ENCODE measurements around the gene CENPX. TPM values are rescaled to one million over a fixed set of nuclear protein-coding genes. Genes with fewer than 3 reads are reported as not detected.

The CENPX gene
- total and polyA plus RNA-seq, 2 experiments from 2014 or later, result 58.2 to 83.2 TPM

- Histone ChIP-seq H3K9me2 (replicated peaks; ENCODE audit: insufficient read depth) (no peaks in the 10 kb centered on the region), H3K9me3 (ENCODE audit: low read depth) (no peaks in the 10 kb centered on the region), H4K20me1 (ENCODE audit: insufficient read depth, poor library complexity, severe bottlenecking) (no peaks in the 10 kb centered on the region), H3K4me3 (no peak overlapping the region), H3K4me2 (no peak overlapping the region), H2AFZ (no peak overlapping the region), H3K79me2 (peaks cover 11% of the 10 kb centered on the region), H3K27ac (no peak overlapping the region), H3K36me3 (replicated peaks; ENCODE audit: insufficient read depth, low read depth) (no peaks in the 10 kb centered on the region), H3K4me1 (ENCODE audit: insufficient read depth) (peaks cover 14% of the 10 kb centered on the region), H3K27me3 (no peaks in the 10 kb centered on the region)
- WGBS (ENCODE audit: low lambda C conversion rate, missing lambda C conversion rate), result 89% methylated on average over 12 of the region's 13 CpGs
- TF ChIP-seq CTCF (IDR thresholded peaks at IDR 0.05; ENCODE audit: poor library complexity) (no peak), EZH2phosphoT487 (IDR thresholded peaks at IDR 0.05; ENCODE audit: low read depth, severe bottlenecking, unreplicated experiment) (no peak), EZH2 (IDR thresholded peaks at IDR 0.05; ENCODE audit: borderline replicate concordance) (no peak)
- DNase-seq (ENCODE audit: low spot score), result no peak
These were observed 5.0 kb downstream of the CENPX start for GRCh38 chr17:82017612-82018151.

- Histone ChIP-seq H4K20me1 (ENCODE audit: insufficient read depth, poor library complexity, severe bottlenecking) (no peaks in the 10 kb centered on the region), H3K9me2 (replicated peaks; ENCODE audit: insufficient read depth) (no peaks in the 10 kb centered on the region), H3K27me3 (no peaks in the 10 kb centered on the region), H3K4me2 (no peak overlapping the region), H3K9me3 (ENCODE audit: low read depth) (no peaks in the 10 kb centered on the region), H3K27ac (no peak overlapping the region), H3K36me3 (replicated peaks; ENCODE audit: insufficient read depth, low read depth) (no peaks in the 10 kb centered on the region), H3K4me1 (ENCODE audit: insufficient read depth) (peaks cover 17% of the 10 kb centered on the region), H3K79me2 (peaks cover 6% of the 10 kb centered on the region), H3K4me3 (no peak overlapping the region), H2AFZ (no peak overlapping the region)
- DNase-seq (ENCODE audit: low spot score), result no peak
- TF ChIP-seq EZH2phosphoT487 (IDR thresholded peaks at IDR 0.05; ENCODE audit: low read depth, severe bottlenecking, unreplicated experiment) (no peak), EZH2 (IDR thresholded peaks at IDR 0.05; ENCODE audit: borderline replicate concordance) (no peak), CTCF (IDR thresholded peaks at IDR 0.05; ENCODE audit: poor library complexity) (no peak)
- WGBS (ENCODE audit: low lambda C conversion rate, missing lambda C conversion rate), result 94% methylated on average over 16 of the region's 24 CpGs
These were observed 5.7 kb downstream of the CENPX start for GRCh38 chr17:82016875-82017459.

- Histone ChIP-seq H3K4me2 (no peak overlapping the region), H4K20me1 (ENCODE audit: insufficient read depth, poor library complexity, severe bottlenecking) (no peaks in the 10 kb centered on the region), H3K27me3 (no peaks in the 10 kb centered on the region), H2AFZ (no peak overlapping the region), H3K9me3 (ENCODE audit: low read depth) (no peaks in the 10 kb centered on the region), H3K27ac (no peak overlapping the region), H3K9me2 (replicated peaks; ENCODE audit: insufficient read depth) (no peaks in the 10 kb centered on the region), H3K4me1 (ENCODE audit: insufficient read depth) (peaks cover 10% of the 10 kb centered on the region), H3K36me3 (replicated peaks; ENCODE audit: insufficient read depth, low read depth) (no peaks in the 10 kb centered on the region), H3K79me2 (peaks cover under 1% of the 10 kb centered on the region), H3K4me3 (no peak overlapping the region)
- no peak for DNase-seq (ENCODE audit: low spot score)
- no peak for TF ChIP-seq CTCF (IDR thresholded peaks at IDR 0.05; ENCODE audit: poor library complexity)
- TF ChIP-seq EZH2 (IDR thresholded peaks at IDR 0.05; ENCODE audit: borderline replicate concordance), result no peak
- TF ChIP-seq EZH2phosphoT487 (IDR thresholded peaks at IDR 0.05; ENCODE audit: low read depth, severe bottlenecking, unreplicated experiment), result no peak
- 87% methylated on average over 19 of the region's 28 CpGs for WGBS (ENCODE audit: low lambda C conversion rate, missing lambda C conversion rate)
These were observed 6.4 kb downstream of the CENPX start for GRCh38 chr17:82016061-82016874.
